Right cardiac atrium (tissue), 5 donors: Measurements from ENCODE around the gene ZBTB1. TPM values are rescaled to one million over a fixed set of nuclear protein-coding genes. Genes with fewer than 3 reads are reported as not detected.
A peak's percentile ranks its signal among the peaks of the same experiment; 100 is the strongest.

Experiments used
- ATAC-seq, 2 donors: fragments of 200-7000 bp; cut with Tn5 transposase; one replicate each; pipeline versions ENCODE4 v1.8.0 to v1.9.1; 2020; ENCODE audit warnings: moderate library complexity in 2 of 2, mild to moderate bottlenecking in 1 of 2
- DNase-seq, 3 donors: peaks; one replicate each; pipeline ENCODE4 v3.0.0-alpha.2; 2020
- H3K27ac ChIP-seq: one replicate; pipeline ENCODE4 v1.5.1; 2013; ENCODE audit warnings: mild to moderate bottlenecking, low read length, control low read depth, moderate library complexity
- H3K27me3 ChIP-seq: one replicate; pipeline ENCODE4 v1.6.1; 2013; ENCODE audit not compliant: control insufficient read depth, insufficient read depth
- H3K4me1 ChIP-seq: one replicate; pipeline ENCODE4 v1.6.1; 2013; ENCODE audit warnings: low read length; ENCODE audit not compliant: control insufficient read depth, insufficient read depth
- H3K4me3 ChIP-seq: one replicate; pipeline ENCODE4 v1.5.1; 2013; ENCODE audit warnings: low read length, control low read depth
- H3K9me3 ChIP-seq: one replicate; pipeline ENCODE4 v1.6.1; 2013; ENCODE audit warnings: low read length; ENCODE audit not compliant: control insufficient read depth
- WGBS: extraction: QIAGEN DNeasy Blood & Tissue Kit; methylation state at CpG from one replicate; pipeline ENCODE4 v1.1.7; 2013; 5-methylcytosine and 5-hydroxymethylcytosine counted together
- intact Hi-C, 4 donors: fragments of 100-400 bp; cut with DNase I; formaldehyde crosslinking; loops; one replicate each; pipeline versions ENCODE4 v1.11.0 to v1.14.0; 2022 to 2023
- polyA plus RNA-seq: library from polyadenylated mRNA; stranded (reverse); fragments of 200-250 nt; gene quantifications from one replicate; pipeline ENCODE4 v1.2.3, GENCODE V29; 2013
- total RNA-seq, 4 donors: library from RNA; stranded (reverse); fragmentation: NEBNext Ultra II Directional; extraction: Animal tissue kit (Norgen Biotek cat#: 25700); gene quantifications; one replicate each; pipeline ENCODE4 v1.2.1, GENCODE V29; 2021
- donor health status: healthy with polysubstance abuse.
- donor health status: DM: no; HTN: yes; CAD: no.
- donor health status: DM: no; HTN: no; CAD: no.
- donor health status: DM: no; HTN: yes; CAD: no; lungs with severe emphysema.
- donor health status: DM: yes; HTN: yes; CAD: no.

ZBTB1 gene
- total and polyA plus RNA-seq, 5 donors, result 10.3 to 27.6 (median 24.6) TPM

DNA sequence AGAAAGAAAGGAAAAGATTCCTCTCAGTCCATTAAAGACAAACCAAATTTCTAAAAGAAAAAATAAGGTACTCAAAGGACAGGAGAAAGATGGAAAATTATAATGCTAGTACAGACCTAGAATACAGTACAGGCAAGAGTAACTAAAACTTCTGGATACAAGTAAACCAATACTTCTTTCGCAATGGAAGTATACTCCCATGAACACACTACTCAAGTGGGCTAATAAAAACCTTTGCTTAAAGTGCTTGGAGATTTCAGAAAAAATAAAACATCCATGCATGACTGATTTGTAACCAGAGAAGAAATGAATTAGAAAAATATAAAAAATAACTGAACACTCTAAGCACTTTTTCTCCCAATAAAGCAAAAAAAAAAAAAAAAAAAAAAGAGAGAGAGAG, 4.5 kb upstream of the ZBTB1 start:
- ATAC-seq, result no peak
- no peak for DNase-seq
- Histone ChIP-seq H3K9me3 (no peaks in the 10 kb centered on the region), H3K27ac (no peak overlapping the region), H3K27me3 (no peaks in the 10 kb centered on the region), H3K4me1 (peaks cover 9% of the 10 kb centered on the region), H3K4me3 (no peak overlapping the region)
- intact Hi-C loops, result loop anchor here in 1 of 4 donors (10.0 kb wide), 1 partner anchor 155 kb away; no protein-coding TSS in a partner anchor
- 96% methylated on average over 1 of the region's 1 CpG for WGBS

DNA sequence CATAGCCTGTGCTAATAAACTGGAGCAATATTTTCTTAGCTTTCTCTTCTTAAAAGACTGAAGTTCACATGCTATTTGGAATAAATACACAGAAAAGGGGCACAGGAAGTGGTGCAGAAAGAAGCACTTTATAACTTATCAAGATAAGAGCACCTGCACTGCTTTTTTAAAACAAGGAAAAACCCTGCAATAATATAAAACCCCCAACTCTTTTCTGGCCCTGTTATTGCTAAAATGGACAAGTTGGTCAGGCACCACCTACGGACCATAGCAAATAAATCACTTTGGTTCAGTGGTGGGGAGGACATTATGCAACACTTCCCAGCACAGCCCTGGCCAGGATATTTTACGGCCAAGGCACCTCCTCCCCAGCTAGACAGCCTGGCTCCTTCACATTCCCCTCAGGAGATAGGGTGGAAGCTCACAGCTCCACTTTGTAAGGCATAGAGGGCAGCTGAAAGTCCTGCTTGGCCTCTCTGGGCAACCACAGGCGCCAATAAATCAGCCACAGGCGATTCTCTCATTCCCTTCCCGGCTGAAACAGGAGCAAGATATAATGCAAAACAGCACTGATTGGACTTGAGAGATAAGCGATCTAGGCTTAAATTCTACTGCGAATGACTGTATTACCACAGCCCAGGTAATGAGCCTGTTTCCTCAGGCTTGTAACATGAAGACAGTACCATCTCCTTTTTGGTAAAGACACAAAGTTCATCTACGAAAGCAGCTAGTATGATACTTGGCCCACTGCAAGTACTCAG, 3.0 kb upstream of the ZBTB1 start:
- intact Hi-C loops, result loop anchor here in 1 of 4 donors (10.0 kb wide), 1 partner anchor 157 kb away; no protein-coding TSS in a partner anchor
- ATAC-seq (peak; percentile 36 to 42), DNase-seq (peak; percentile 71 to 84 (median 77))
- H3K4me3 ChIP-seq, result peak overlapping the region; percentile 65
- peak overlapping the region; percentile 97 for H3K27ac ChIP-seq
- 35% methylated on average over 8 of the region's 8 CpGs for WGBS
- peaks cover 9% of the 10 kb centered on the region for H3K4me1 ChIP-seq
- H3K9me3 ChIP-seq, result no peaks in the 10 kb centered on the region
- no peaks in the 10 kb centered on the region for H3K27me3 ChIP-seq

GRCh38 chr14:64502456-64502855, 2.1 kb upstream of the ZBTB1 start:
- Histone ChIP-seq H3K27me3 (no peaks in the 10 kb centered on the region), H3K9me3 (no peaks in the 10 kb centered on the region), H3K27ac (peak overlapping the region; percentile 98), H3K4me1 (peaks cover 11% of the 10 kb centered on the region), H3K4me3 (peak overlapping the region; percentile 65)
- ATAC-seq (no peak), DNase-seq (no peak)
- WGBS, result 58% methylated on average over 6 of the region's 6 CpGs
- intact Hi-C loops, result loop anchor here in 1 of 4 donors (10.0 kb wide), 1 partner anchor 158 kb away; no protein-coding TSS in a partner anchor

- intact Hi-C loops, result loop anchor here in 1 of 4 donors (10.0 kb wide), 1 partner anchor 158 kb away; no protein-coding TSS in a partner anchor
- Histone ChIP-seq H3K4me1 (peaks cover 11% of the 10 kb centered on the region), H3K9me3 (no peaks in the 10 kb centered on the region), H3K27me3 (no peaks in the 10 kb centered on the region), H3K27ac (peak overlapping the region; percentile 98), H3K4me3 (peak overlapping the region; percentile 65)
- ATAC-seq, result no peak
- no peak for DNase-seq
- WGBS, result under 1% methylated on average over 29 of the region's 29 CpGs
Measured at GRCh38 chr14:64502887-64503433, 1.6 kb upstream of the ZBTB1 start.

GRCh38 chr14:64503434-64504309, 898 bp upstream of the ZBTB1 start, which contains the start of gene ZBTB25:
TSS of gene ZBTB25 (minus strand) at chr14:64503838. CDS start at chr14:64490533, 13,305 bp downstream.
- WGBS, result under 1% methylated on average over 87 of the region's 87 CpGs
- ATAC-seq, result peak; percentile 87 to 90
- H3K4me3 ChIP-seq, result peak within 1 kb of the TSS; percentile 65
- no peaks in the 10 kb centered on the region for H3K9me3 ChIP-seq
- H3K4me1 ChIP-seq, result peaks cover 11% of the 10 kb centered on the region
- peak; percentile 92 to 97 (median 97) for DNase-seq
- no peaks in the 10 kb centered on the region for H3K27me3 ChIP-seq
- intact Hi-C loops, result loop anchor here in 1 of 4 donors (10.0 kb wide), 1 partner anchor 159 kb away; no protein-coding TSS in a partner anchor
- H3K27ac ChIP-seq, result peak within 1 kb of the TSS; percentile 98

DNA sequence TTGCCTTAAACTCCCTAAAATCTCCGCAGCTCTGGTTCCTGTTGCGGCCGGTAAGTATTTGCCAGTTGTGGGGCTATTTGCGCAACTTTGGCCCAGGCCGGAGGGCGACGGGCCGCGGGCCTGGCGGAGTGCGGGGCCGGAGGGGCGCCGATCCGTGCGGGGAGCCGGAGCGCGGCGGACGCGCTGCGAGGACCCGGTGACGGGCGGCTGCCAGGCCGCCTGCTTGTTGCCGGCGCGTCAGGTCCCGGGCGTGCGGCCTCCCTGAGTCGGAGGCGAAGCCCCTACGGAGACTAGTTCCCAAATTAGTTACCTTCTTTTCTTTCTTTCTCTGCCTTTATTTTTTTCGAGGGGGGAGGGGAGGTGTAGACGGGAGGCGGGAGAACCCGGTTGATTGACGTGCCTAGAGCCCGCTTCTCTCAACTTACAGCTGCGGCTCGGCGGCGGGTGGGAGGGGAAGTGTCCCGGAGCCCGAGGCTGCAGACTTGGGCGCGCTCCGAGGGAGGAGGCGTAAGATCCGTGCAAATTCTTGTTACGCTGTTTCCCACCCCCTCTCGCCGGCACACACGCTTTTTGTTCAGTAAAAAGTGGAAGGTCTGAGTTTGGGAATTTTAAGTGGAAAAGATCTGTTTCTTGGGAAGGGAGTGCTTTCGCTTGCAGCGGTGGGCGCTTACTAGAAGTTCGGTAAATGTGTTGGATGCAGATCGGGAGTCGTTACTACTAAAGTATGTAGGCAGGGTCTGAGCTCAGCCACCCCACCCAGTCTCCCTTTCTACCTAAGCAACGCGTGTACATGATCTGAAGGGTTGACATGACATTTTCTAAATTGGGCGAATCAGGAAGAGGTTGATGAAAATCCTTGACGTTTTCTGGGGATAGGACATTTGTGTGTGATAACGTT, 576 bp downstream of the ZBTB1 start:
- DNase-seq (peak; percentile 91 to 97 (median 96)), ATAC-seq (peak; percentile 58 to 65)
- Histone ChIP-seq H3K27ac (peak overlapping the region; percentile 98), H3K27me3 (no peaks in the 10 kb centered on the region), H3K4me1 (peaks cover 11% of the 10 kb centered on the region), H3K9me3 (no peaks in the 10 kb centered on the region), H3K4me3 (peak overlapping the region; percentile 65)
- intact Hi-C loops, result loop anchor here in 1 of 4 donors (10.0 kb wide), 1 partner anchor 160 kb away; no protein-coding TSS in a partner anchor
- WGBS, result under 1% methylated on average over 68 of the region's 68 CpGs

DNA sequence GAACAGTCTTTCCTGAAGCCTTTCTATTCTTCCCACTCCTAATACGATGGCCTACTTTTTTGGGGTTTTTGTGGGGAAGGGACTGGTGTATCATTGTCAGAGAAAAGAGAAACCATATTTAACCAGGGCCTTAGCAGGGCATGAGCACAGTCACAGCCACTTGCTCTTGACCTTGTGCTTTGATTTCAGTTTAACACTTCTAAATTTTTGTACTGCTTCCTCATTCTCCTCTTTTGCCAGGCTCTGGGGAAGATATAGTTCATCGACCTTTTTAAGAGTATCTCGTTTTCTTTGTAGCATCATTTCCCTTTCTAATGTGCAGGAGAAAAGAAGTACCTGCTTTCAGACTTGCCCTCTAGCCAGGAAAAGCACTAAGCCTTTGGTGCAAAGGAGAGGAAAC, 2.2 kb downstream of the ZBTB1 start:
- 21% methylated on average over 3 of the region's 3 CpGs for WGBS
- H3K27ac ChIP-seq, result no peak overlapping the region
- peaks cover 8% of the 10 kb centered on the region for H3K4me1 ChIP-seq
- no peaks in the 10 kb centered on the region for H3K9me3 ChIP-seq
- intact Hi-C loops, result loop anchor here in 1 of 4 donors (10.0 kb wide), 1 partner anchor 162 kb away; no protein-coding TSS in a partner anchor
- ATAC-seq (no peak), DNase-seq (no peak)
- H3K27me3 ChIP-seq, result no peaks in the 10 kb centered on the region
- H3K4me3 ChIP-seq, result peak overlapping the region; percentile 15

DNA sequence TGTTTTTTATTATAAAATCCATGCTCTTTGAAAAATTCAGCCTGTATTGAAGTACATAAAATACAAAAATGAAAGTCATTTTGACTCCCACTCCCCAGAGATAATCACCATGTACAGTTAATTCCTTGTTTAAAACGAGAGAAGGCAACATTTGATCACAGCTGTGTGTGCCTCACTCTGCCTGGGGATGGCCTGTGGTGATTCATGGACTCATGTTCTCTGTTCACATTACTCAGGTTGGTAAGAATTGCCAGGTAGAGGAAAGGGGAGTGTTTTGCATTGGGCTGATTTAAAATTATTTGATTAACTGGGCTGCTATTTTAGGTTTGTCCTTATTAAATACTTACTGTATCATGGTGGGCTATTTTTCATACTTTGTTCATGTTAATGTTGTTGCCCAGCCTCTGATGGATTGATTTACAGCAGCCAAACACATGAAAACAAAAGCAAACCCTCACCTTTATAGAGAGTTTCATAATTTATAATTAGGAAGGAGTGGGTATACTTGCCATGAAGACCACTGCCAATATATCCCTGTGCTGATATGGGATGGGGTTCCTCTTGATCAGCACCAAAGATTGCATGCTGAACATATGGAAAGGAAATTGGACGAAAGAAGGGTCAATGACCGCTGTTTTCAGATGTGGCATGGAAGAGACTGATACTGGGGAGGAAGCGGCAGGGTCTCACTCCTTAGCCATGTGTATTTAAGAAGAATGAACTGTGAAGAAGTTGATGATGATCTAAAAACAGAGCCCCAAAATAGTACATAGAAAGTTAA, 3.0 kb downstream of the ZBTB1 start:
- Histone ChIP-seq H3K27me3 (no peaks in the 10 kb centered on the region), H3K4me1 (peaks cover 3% of the 10 kb centered on the region), H3K9me3 (no peaks in the 10 kb centered on the region), H3K27ac (no peak overlapping the region), H3K4me3 (no peak overlapping the region)
- 65% methylated on average over 4 of the region's 4 CpGs for WGBS
- ATAC-seq (no peak), DNase-seq (no peak)
- intact Hi-C loops, result loop anchor here in 1 of 4 donors (10.0 kb wide), 1 partner anchor 163 kb away; no protein-coding TSS in a partner anchor

- ATAC-seq, result no peak
- Histone ChIP-seq H3K27me3 (no peaks in the 10 kb centered on the region), H3K4me3 (no peak overlapping the region), H3K9me3 (no peaks in the 10 kb centered on the region), H3K27ac (no peak overlapping the region), H3K4me1 (peaks cover 2% of the 10 kb centered on the region)
- 36% methylated on average over 1 of the region's 1 CpG for WGBS
- intact Hi-C loops, result loop anchor here in 1 of 4 donors (10.0 kb wide), 1 partner anchor 163 kb away; no protein-coding TSS in a partner anchor
- DNase-seq, result no peak
Measured at GRCh38 chr14:64508215-64508776, 3.7 kb downstream of the ZBTB1 start.
